ENCODE results near the gene SLC25A51. TPM values are rescaled to one million over a fixed set of nuclear protein-coding genes. Genes with fewer than 3 reads are reported as not detected.

The SLC25A51 gene
- total and polyA plus RNA-seq, 2 donors: 8.6 to 20.4 TPM

Other genes with a start within 250 kb of the SLC25A51 start
- 3.6 TPM for gene TRMT10B, start 150.3 kb downstream of the SLC25A51 start, total RNA-seq
- gene TRMT10B, start 150.3 kb downstream of the SLC25A51 start, polyA plus RNA-seq: 9.7 TPM
- gene EXOSC3, start 119.1 kb downstream of the SLC25A51 start, total RNA-seq: 46.3 TPM
- 38.9 TPM for gene EXOSC3, start 119.1 kb downstream of the SLC25A51 start, polyA plus RNA-seq
- 7.7 TPM for gene DCAF10, start 103.3 kb downstream of the SLC25A51 start, total RNA-seq
- gene DCAF10, start 103.3 kb downstream of the SLC25A51 start, polyA plus RNA-seq: 7.6 TPM
- 4.9 TPM for gene SHB, start 165.1 kb upstream of the SLC25A51 start, total RNA-seq
- 5.5 TPM for gene SHB, start 165.1 kb upstream of the SLC25A51 start, polyA plus RNA-seq